Measurements from ENCODE around the gene GALNTL6. TPM values are rescaled to one million over a fixed set of nuclear protein-coding genes. Genes with fewer than 3 reads are reported as not detected.
"Not testable (repeated sequence)": the region's sequence is repeated elsewhere in the genome, so short reads cannot be mapped to it uniquely, and the experiment has no call there.

Gene GALNTL6
- total and polyA plus RNA-seq, 2 donors (not counting 1 experiment from before 2014, with no cell fraction given): not detected

DNA sequence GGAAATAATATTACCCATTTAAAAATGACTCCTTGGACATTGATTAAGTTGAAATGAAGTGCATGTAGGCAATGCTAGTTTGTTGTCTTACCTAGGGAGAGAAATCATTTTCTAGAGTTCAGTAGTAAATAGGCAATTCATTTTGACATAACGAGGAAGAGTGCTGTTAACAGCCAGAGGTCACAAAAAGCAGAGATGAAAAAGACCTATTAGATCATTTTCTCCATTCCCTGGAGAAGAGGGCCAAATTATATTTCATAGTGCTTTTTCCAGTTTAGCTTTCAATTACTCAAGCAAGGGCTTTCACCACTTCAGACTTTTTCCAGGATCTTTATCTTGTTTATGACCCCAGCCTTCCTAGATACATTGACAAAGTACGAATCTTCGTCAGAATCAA, 981.1 kb downstream of the GALNTL6 start:
- Histone ChIP-seq H3K4me3 (replicated peaks in 1 of 4; ENCODE audit: control extremely low read depth in 1 of 4, insufficient read depth in 1 of 4, low read depth in 3 of 4, low read length in 4 of 4) (no peak overlapping the region), H3K4me2 (ENCODE audit: extremely low read depth, insufficient read depth, low read length) (no peak overlapping the region), H3K9me3 (ENCODE audit: control insufficient read depth, insufficient read depth, low read depth, low read length) (no peaks in the 10 kb centered on the region), H2AFZ (ENCODE audit: low read length) (no peak overlapping the region), H3K9ac (ENCODE audit: insufficient read depth, low read length) (no peak overlapping the region), H4K20me1 (ENCODE audit: control insufficient read depth, extremely low read depth, insufficient read depth, low read length) (no peaks in the 10 kb centered on the region), H3K79me2 (ENCODE audit: control insufficient read depth, insufficient read depth, low read length) (no peaks in the 10 kb centered on the region), H3K27ac (ENCODE audit: insufficient read depth, low read length) (no peak overlapping the region), H3K27me3 (ENCODE audit: control insufficient read depth, insufficient read depth, low read length) (no peaks in the 10 kb centered on the region), H3K4me1 (ENCODE audit: control insufficient read depth, extremely low read depth, insufficient read depth, low read length) (no peaks in the 10 kb centered on the region), H3K36me3 (ENCODE audit: control insufficient read depth, insufficient read depth, low read length) (no peaks in the 10 kb centered on the region)
- TF ChIP-seq, protein P1, sequence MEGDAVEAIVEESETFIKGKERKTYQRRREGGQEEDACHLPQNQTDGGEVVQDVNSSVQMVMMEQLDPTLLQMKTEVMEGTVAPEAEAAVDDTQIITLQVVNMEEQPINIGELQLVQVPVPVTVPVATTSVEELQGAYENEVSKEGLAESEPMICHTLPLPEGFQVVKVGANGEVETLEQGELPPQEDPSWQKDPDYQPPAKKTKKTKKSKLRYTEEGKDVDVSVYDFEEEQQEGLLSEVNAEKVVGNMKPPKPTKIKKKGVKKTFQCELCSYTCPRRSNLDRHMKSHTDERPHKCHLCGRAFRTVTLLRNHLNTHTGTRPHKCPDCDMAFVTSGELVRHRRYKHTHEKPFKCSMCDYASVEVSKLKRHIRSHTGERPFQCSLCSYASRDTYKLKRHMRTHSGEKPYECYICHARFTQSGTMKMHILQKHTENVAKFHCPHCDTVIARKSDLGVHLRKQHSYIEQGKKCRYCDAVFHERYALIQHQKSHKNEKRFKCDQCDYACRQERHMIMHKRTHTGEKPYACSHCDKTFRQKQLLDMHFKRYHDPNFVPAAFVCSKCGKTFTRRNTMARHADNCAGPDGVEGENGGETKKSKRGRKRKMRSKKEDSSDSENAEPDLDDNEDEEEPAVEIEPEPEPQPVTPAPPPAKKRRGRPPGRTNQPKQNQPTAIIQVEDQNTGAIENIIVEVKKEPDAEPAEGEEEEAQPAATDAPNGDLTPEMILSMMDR (conservative IDR thresholded peaks at IDR 0.05 in 1 of 2, IDR thresholded peaks at IDR 0.05 in 1 of 2; ENCODE audit: low read depth in 1 of 2, low read length in 2 of 2): no peak
- no peak for TF ChIP-seq EZH2 (IDR thresholded peaks at IDR 0.05; ENCODE audit: low read length, missing control alignments)
- no peak for DNase-seq (ENCODE audit: low read depth in 2 of 2)

GRCh38 chr4:172797281-172797680, 984.1 kb downstream of the GALNTL6 start:
- not testable (repeated sequence) for H4K20me1 ChIP-seq (ENCODE audit: control insufficient read depth, extremely low read depth, insufficient read depth, low read length); H3K27ac ChIP-seq (ENCODE audit: insufficient read depth, low read length); H3K27me3 ChIP-seq (ENCODE audit: control insufficient read depth, insufficient read depth, low read length); H3K9ac ChIP-seq (ENCODE audit: insufficient read depth, low read length); H3K4me2 ChIP-seq (ENCODE audit: extremely low read depth, insufficient read depth, low read length); H3K9me3 ChIP-seq (ENCODE audit: control insufficient read depth, insufficient read depth, low read depth, low read length); H3K4me3 ChIP-seq (replicated peaks in 1 of 4; ENCODE audit: control extremely low read depth in 1 of 4, insufficient read depth in 1 of 4, low read depth in 3 of 4, low read length in 4 of 4); H3K36me3 ChIP-seq (ENCODE audit: control insufficient read depth, insufficient read depth, low read length); H3K4me1 ChIP-seq (ENCODE audit: control insufficient read depth, extremely low read depth, insufficient read depth, low read length); H2AFZ ChIP-seq (ENCODE audit: low read length); DNase-seq (ENCODE audit: low read depth in 2 of 2); H3K79me2 ChIP-seq (ENCODE audit: control insufficient read depth, insufficient read depth, low read length)

DNA sequence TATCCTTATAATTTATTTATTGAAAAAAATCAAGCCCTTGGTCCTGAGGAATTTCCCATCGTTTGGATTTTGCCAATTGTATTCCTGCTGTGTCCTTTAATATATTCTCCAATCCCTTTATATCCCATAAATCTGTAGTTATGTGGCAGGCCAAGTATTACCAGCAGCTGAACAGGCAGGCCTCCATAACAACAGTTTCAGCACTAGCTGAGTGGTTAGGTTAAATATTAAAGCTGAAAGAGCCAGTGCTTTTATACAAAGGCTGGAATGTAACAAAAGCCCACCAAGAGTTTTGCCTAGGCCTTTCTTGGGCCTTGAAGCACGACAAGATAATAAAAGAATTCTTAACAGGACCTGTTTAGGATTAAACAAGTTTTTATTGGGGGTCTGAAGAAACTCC, 988.8 kb downstream of the GALNTL6 start:
- no peaks in the 10 kb centered on the region for H3K79me2 ChIP-seq (ENCODE audit: control insufficient read depth, insufficient read depth, low read length)
- no peak overlapping the region for H3K4me2 ChIP-seq (ENCODE audit: extremely low read depth, insufficient read depth, low read length)
- no peak overlapping the region for H2AFZ ChIP-seq (ENCODE audit: low read length)
- no peaks in the 10 kb centered on the region for H3K9me3 ChIP-seq (ENCODE audit: control insufficient read depth, insufficient read depth, low read depth, low read length)
- DNase-seq (ENCODE audit: low read depth in 2 of 2): no peak
- no peak for TF ChIP-seq EZH2 (IDR thresholded peaks at IDR 0.05; ENCODE audit: low read length, missing control alignments)
- TF ChIP-seq, protein P1 (conservative IDR thresholded peaks at IDR 0.05 in 1 of 2, IDR thresholded peaks at IDR 0.05 in 1 of 2; ENCODE audit: low read depth in 1 of 2, low read length in 2 of 2): no peak
- H3K4me1 ChIP-seq (ENCODE audit: control insufficient read depth, extremely low read depth, insufficient read depth, low read length): no peaks in the 10 kb centered on the region
- no peak overlapping the region for H3K27ac ChIP-seq (ENCODE audit: insufficient read depth, low read length)
- no peak overlapping the region for H3K4me3 ChIP-seq (replicated peaks in 1 of 4; ENCODE audit: control extremely low read depth in 1 of 4, insufficient read depth in 1 of 4, low read depth in 3 of 4, low read length in 4 of 4)
- no peaks in the 10 kb centered on the region for H3K36me3 ChIP-seq (ENCODE audit: control insufficient read depth, insufficient read depth, low read length)
- H3K27me3 ChIP-seq (ENCODE audit: control insufficient read depth, insufficient read depth, low read length): no peaks in the 10 kb centered on the region
- no peak overlapping the region for H3K9ac ChIP-seq (ENCODE audit: insufficient read depth, low read length)
- no peaks in the 10 kb centered on the region for H4K20me1 ChIP-seq (ENCODE audit: control insufficient read depth, extremely low read depth, insufficient read depth, low read length)
